GM13977 (cell line): ENCODE data around the gene NOS1AP.

Source experiments
- DNase-seq: peaks from one replicate; pipeline ENCODE4 v3.0.0; 2012; ENCODE audit warnings: low spot score
- in situ Hi-C: fragments of 300-500 bp; cut with MboI; formaldehyde crosslinking; loops from one replicate; pipeline ENCODE4 v1.12.0; 2022; ENCODE audit warnings: low sequenced_read_pairs, low pct_unique_long_range_greater_than_20kb, mixed read lengths, inconsistent platforms; ENCODE audit not compliant: unreplicated experiment
- TF ChIP-seq, protein P1 (sequence below): IDR thresholded peaks from 2 replicates; pipeline ENCODE4 v1.5.1; 2012; ENCODE audit warnings: mild to moderate bottlenecking, control low read depth; ENCODE audit not compliant: insufficient read depth; ENCODE audit errors: extremely low read depth, missing control alignments

Gene NOS1AP

DNA sequence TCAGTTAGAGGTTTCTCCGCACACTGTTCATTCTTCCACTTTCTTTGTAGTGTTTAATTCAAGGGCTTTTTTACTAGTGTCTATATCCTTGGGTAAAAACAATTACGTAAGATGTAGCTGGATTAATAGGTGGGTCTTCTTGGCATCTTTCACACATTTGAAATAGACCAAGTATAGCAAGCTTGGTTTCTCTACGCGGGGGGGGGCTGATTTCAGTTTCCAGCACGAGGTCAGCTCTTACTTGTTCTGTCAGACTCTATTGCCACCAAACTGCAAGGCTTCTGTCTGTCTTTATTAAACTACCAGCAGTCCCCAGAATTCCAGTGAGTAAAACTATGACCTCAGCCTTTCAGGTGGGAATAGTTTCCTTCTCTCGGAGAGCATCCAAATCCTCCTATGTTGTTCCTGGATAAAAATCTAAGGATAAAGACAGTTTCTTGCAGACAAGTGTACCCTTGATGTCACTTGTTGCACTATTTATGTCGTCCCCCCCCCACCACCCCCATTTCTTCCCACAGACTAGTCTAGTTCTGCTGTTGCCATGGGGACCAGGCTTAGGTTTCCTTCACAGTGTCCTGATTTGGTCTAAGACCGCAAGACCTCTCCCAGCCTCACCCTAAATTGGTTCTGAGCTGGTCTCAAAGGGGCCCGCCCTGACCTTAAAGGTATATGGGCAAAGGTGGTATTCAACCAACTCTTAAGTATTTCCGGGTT, 290.2 kb downstream of the NOS1AP start:
- TF ChIP-seq, protein P1, sequence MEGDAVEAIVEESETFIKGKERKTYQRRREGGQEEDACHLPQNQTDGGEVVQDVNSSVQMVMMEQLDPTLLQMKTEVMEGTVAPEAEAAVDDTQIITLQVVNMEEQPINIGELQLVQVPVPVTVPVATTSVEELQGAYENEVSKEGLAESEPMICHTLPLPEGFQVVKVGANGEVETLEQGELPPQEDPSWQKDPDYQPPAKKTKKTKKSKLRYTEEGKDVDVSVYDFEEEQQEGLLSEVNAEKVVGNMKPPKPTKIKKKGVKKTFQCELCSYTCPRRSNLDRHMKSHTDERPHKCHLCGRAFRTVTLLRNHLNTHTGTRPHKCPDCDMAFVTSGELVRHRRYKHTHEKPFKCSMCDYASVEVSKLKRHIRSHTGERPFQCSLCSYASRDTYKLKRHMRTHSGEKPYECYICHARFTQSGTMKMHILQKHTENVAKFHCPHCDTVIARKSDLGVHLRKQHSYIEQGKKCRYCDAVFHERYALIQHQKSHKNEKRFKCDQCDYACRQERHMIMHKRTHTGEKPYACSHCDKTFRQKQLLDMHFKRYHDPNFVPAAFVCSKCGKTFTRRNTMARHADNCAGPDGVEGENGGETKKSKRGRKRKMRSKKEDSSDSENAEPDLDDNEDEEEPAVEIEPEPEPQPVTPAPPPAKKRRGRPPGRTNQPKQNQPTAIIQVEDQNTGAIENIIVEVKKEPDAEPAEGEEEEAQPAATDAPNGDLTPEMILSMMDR = no peak
- in situ Hi-C loops = no loop called here
- no peak for DNase-seq

DNA sequence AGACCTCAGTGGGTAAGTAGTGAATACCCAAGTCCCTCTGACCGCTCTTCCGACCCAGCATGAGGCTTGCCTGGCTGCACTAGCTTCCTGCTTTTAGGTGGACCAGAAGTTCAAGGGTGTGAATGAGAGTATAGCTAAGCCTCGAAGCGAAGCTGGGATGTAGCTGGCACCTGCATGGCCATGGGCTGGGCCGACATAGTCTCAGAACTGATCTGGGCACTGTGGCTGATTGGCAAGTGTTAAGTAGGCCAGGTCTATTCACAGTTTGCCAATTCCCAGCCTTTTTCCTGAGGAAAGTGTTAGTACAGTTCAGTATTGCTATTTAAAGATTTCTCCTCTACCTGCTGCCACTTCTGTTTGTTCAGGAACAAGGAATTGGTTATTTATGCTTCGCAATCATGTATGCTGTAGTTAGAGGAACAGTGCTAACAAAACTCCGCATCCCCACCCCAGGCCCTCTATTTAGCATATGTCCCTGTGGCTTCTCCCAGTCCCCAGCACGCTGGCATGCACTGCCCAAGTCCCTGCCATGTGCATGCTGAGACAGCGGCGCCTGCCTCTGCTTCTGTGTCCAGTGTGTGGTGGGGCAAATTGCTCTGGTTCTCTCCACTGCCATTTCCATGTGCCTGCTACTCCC, 290.9 kb downstream of the NOS1AP start:
- in situ Hi-C loops = no loop called here
- TF ChIP-seq, protein P1 = no peak
- DNase-seq = no peak

DNA sequence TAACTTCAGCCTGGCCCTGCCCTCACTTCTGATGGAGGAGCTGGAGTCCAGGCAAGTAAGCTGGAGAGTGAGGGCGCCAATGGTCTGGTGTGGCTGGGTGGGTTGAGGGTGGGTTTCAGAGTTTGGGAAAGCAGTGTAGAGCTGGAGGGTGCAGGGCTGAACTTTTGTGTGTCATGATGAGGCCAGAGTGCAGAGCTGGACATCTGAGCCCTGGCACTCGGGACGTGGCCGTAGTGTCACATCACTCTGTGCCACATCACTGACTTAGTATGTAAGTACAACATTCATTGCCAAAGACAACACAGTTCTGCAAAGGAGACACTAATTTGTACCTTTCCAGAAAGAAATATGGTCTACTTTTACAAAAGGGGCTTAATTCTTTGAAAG, 291.4 kb downstream of the NOS1AP start:
- no peak for DNase-seq
- in situ Hi-C loops = no loop called here
- TF ChIP-seq, protein P1 = no peak

DNA sequence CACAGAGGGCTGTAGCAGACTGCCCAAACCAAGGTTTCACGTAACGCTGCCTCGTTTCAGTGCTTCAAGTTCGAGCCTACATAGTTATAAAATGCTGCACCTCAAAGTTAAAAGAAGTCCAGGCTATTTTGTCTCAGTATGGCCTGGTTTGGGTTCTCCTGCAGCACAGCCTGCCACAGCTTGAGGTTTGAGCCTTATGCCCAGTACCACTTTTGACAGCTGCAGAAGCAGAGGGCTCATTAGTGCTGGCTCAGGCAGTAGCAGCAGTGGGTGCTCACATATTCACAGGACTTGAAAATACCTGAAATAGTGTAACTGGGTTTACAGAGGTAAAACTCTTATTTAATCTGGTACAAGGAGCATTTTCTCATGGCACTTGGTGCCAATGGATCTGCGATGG, 291.9 kb downstream of the NOS1AP start:
- TF ChIP-seq, protein P1 = no peak
- in situ Hi-C loops = no loop called here

DNA sequence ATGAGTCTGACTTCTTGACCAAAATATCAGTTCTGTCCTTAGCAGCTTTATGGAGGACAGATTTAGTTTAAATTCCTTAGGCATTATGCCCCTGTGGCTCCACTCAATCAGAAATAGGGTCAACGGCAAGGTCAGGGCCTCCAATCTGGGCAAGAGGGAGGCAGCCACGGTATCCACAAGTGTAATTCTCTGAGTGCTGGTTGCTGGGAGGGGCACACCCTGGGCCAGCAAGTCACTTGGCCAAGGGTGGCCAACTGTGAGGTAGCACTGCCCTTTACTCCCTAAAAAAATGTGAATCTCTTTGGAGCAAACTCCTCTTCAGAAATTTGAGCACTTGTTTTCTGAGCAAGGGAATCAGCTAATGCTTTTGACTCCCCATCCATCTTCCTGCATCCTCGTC, 294.3 kb downstream of the NOS1AP start:
- TF ChIP-seq, protein P1 = no peak
- DNase-seq = no peak
- in situ Hi-C loops = no loop called here

More for the DNA sequence above, 291.9 kb downstream of the NOS1AP start:
- DNase-seq = no peak

DNA sequence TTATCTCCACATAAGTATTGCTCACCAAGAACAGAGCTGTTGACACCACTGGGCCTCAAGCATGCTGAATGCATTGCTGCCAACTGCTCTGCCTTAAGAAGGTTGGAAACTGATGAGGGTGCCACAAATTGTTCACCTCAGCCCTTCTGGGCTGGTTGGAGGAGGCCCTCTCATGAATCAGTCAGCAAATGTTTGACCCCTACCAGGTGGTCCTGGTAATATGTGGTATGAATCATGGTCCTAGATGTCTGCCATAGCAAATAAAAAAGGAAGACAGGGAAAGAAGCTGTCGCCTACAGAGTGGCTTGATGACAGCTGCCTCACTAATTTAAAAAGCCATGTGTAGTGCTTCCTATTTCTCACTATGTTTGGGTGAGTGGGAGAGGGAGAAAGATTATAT, 295.0 kb downstream of the NOS1AP start:
- TF ChIP-seq, protein P1 = no peak
- in situ Hi-C loops = no loop called here
- DNase-seq = no peak
